Omental fat pad (tissue), 4 donors: ENCODE results near the gene ABCG1. TPM values are rescaled to one million over a fixed set of nuclear protein-coding genes. Genes with fewer than 3 reads are reported as not detected.

Experiments used
- ATAC-seq: fragments of 150-250 bp; one replicate; pipeline ENCODE4 v1.9.1; 2016; ENCODE audit warnings: mild to moderate bottlenecking, moderate library complexity; ENCODE audit not compliant: low FRiP score
- DNase-seq: peaks from one replicate; pipeline ENCODE4 v3.0.0-alpha.2; 2019; ENCODE audit warnings: low spot score
- CTCF ChIP-seq, 3 donors: fragments of 450-650 bp; IDR thresholded peaks; one replicate each; pipeline ENCODE4 v1.5.1; 2016 to 2017; ENCODE audit warnings: antibody characterized with exemption in 3 of 3, mild to moderate bottlenecking in 3 of 3, moderate library complexity in 2 of 3
- total RNA-seq, 4 donors: library from RNA; depleted of rRNA; stranded (reverse); fragments of >200 nt; gene quantifications; one replicate each; pipeline ENCODE4 v1.1.0, GENCODE V29; 2016

ABCG1 gene
- total RNA-seq, 4 donors from 2014 or later = 9.8 to 45.1 (median 30.2) TPM

GRCh38 chr21:42272109-42272962, 53.4 kb downstream of the ABCG1 start:
- TF ChIP-seq CTCF (IDR thresholded peaks at IDR 0.05) = no peak
- ATAC-seq (no peak), DNase-seq (no peak)

- ATAC-seq (no peak), DNase-seq (no peak)
- TF ChIP-seq CTCF (IDR thresholded peaks at IDR 0.05) = no peak
Observed at GRCh38 chr21:42272984-42273600, 54.2 kb downstream of the ABCG1 start.

- ATAC-seq = no peak
- TF ChIP-seq CTCF (IDR thresholded peaks at IDR 0.05) = no peak
- no peak for DNase-seq
Observed at GRCh38 chr21:42276076-42276475, 57.1 kb downstream of the ABCG1 start.

- no peak for DNase-seq
- ATAC-seq = no peak
- no peak for TF ChIP-seq CTCF (IDR thresholded peaks at IDR 0.05)
Observed at GRCh38 chr21:42276526-42277154, 57.7 kb downstream of the ABCG1 start.

GRCh38 chr21:42277593-42277992, 58.7 kb downstream of the ABCG1 start:
- TF ChIP-seq CTCF (IDR thresholded peaks at IDR 0.05) = no peak
- DNase-seq = no peak

GRCh38 chr21:42278451-42279149, 59.7 kb downstream of the ABCG1 start:
- no peak for DNase-seq
- ATAC-seq = no peak
- no peak for TF ChIP-seq CTCF (IDR thresholded peaks at IDR 0.05)

More at GRCh38 chr21:42277593-42277992, 58.7 kb downstream of the ABCG1 start:
- ATAC-seq = no peak
